Measurements from ENCODE around the gene COMT.
A peak's percentile ranks its signal among the peaks of the same experiment; 100 is the strongest.

COMT gene

GRCh38 chr22:20002128-20002527, 60.6 kb downstream of the COMT start:
- Histone ChIP-seq H3K27me3 (ENCODE audit: control insufficient read depth in 3 of 3, insufficient read depth in 3 of 3, low read depth in 1 of 3, low read length in 3 of 3) (no peaks in the 10 kb centered on the region), H3K18ac (ENCODE audit: low read length) (peak overlapping the region; percentile 66), H2AFZ (ENCODE audit: low read length) (peak overlapping the region; percentile 76), H2BK12ac (ENCODE audit: low read length) (no peak overlapping the region), H3K9ac (ENCODE audit: low read depth, low read length, poor library complexity) (no peak overlapping the region), H4K91ac (ENCODE audit: low read depth, low read length, poor library complexity) (no peak overlapping the region), H3K9me3 (replicated peaks in 1 of 2; ENCODE audit: control insufficient read depth in 2 of 2, insufficient read depth in 1 of 2, low read depth in 1 of 2, low read length in 2 of 2) (peaks cover 2 to 19% of the 10 kb centered on the region in 2 donors), H3K4me3 (ENCODE audit: low read length in 2 of 2) (no peak overlapping the region), H3K36me3 (replicated peaks in 1 of 2; ENCODE audit: control insufficient read depth in 2 of 2, insufficient read depth in 2 of 2, low read length in 2 of 2) (no peaks in the 10 kb centered on the region), H2AK5ac (ENCODE audit: low read depth, low read length) (peak overlapping the region; percentile 25), H3K4me2 (ENCODE audit: insufficient read depth, low read length, poor library complexity, severe bottlenecking) (no peak overlapping the region), H3K23ac (ENCODE audit: low read depth, low read length, poor library complexity) (no peak overlapping the region), H3K27ac (replicated peaks; ENCODE audit: low read length) (no peak overlapping the region), H2BK15ac (ENCODE audit: low read length) (no peak overlapping the region), H3K79me1 (ENCODE audit: low read depth, low read length) (no peaks in the 10 kb centered on the region), H2BK120ac (ENCODE audit: low read depth, low read length) (no peak overlapping the region), H3K4ac (ENCODE audit: low read length) (no peak overlapping the region), H3K4me1 (ENCODE audit: control insufficient read depth in 2 of 2, insufficient read depth in 1 of 2, low read depth in 1 of 2, low read length in 2 of 2) (peaks cover 34 to 49% of the 10 kb centered on the region in 2 donors), H2BK5ac (ENCODE audit: low read length) (no peak overlapping the region), H4K8ac (ENCODE audit: low read depth, low read length) (no peak overlapping the region), H3K14ac (ENCODE audit: low read length) (no peak overlapping the region)
- no CpG with 5 or more reads among the region's 9 CpGs for WGBS, 2 donors (ENCODE audit: extremely low coverage in 2 of 2, insufficient read length in 2 of 2, insufficient replicate concordance in 1 of 2)
- no peak for DNase-seq (ENCODE audit: low spot score)

- Histone ChIP-seq H2BK120ac (ENCODE audit: low read depth, low read length) (no peak overlapping the region), H3K27ac (replicated peaks; ENCODE audit: low read length) (no peak overlapping the region), H3K23ac (ENCODE audit: low read depth, low read length, poor library complexity) (no peak overlapping the region), H2BK12ac (ENCODE audit: low read length) (no peak overlapping the region), H4K91ac (ENCODE audit: low read depth, low read length, poor library complexity) (no peak overlapping the region), H3K27me3 (ENCODE audit: control insufficient read depth in 3 of 3, insufficient read depth in 3 of 3, low read depth in 1 of 3, low read length in 3 of 3) (no peaks in the 10 kb centered on the region), H3K4me2 (ENCODE audit: insufficient read depth, low read length, poor library complexity, severe bottlenecking) (no peak overlapping the region), H3K9me3 (replicated peaks in 1 of 2; ENCODE audit: control insufficient read depth in 2 of 2, insufficient read depth in 1 of 2, low read depth in 1 of 2, low read length in 2 of 2) (peaks cover 2 to 19% of the 10 kb centered on the region in 2 donors), H3K36me3 (replicated peaks in 1 of 2; ENCODE audit: control insufficient read depth in 2 of 2, insufficient read depth in 2 of 2, low read length in 2 of 2) (no peaks in the 10 kb centered on the region), H3K79me1 (ENCODE audit: low read depth, low read length) (no peaks in the 10 kb centered on the region), H2BK5ac (ENCODE audit: low read length) (no peak overlapping the region), H3K14ac (ENCODE audit: low read length) (no peak overlapping the region), H3K4ac (ENCODE audit: low read length) (no peak overlapping the region), H3K18ac (ENCODE audit: low read length) (no peak overlapping the region), H3K9ac (ENCODE audit: low read depth, low read length, poor library complexity) (no peak overlapping the region), H2AFZ (ENCODE audit: low read length) (peak overlapping the region; percentile 76), H3K4me3 (ENCODE audit: low read length in 2 of 2) (no peak overlapping the region), H2BK15ac (ENCODE audit: low read length) (no peak overlapping the region), H3K4me1 (ENCODE audit: control insufficient read depth in 2 of 2, insufficient read depth in 1 of 2, low read depth in 1 of 2, low read length in 2 of 2) (peaks cover 33 to 44% of the 10 kb centered on the region in 2 donors), H2AK5ac (ENCODE audit: low read depth, low read length) (no peak overlapping the region), H4K8ac (ENCODE audit: low read depth, low read length) (no peak overlapping the region)
- no peak for DNase-seq (ENCODE audit: low spot score)
- WGBS, 2 donors (ENCODE audit: extremely low coverage in 2 of 2, insufficient read length in 2 of 2, insufficient replicate concordance in 1 of 2) = no CpG with 5 or more reads among the region's 2 CpGs
Observed at GRCh38 chr22:20002636-20003035, 61.1 kb downstream of the COMT start.

- WGBS, 2 donors (ENCODE audit: extremely low coverage in 2 of 2, insufficient read length in 2 of 2, insufficient replicate concordance in 1 of 2) = no CpG with 5 or more reads among the region's 1 CpG
Observed at GRCh38 chr22:20003304-20003703, 61.7 kb downstream of the COMT start.

GRCh38 chr22:20004464-20004863, 62.9 kb downstream of the COMT start:
- H3K4ac ChIP-seq (ENCODE audit: low read length) = no peak overlapping the region
- WGBS, 2 donors (ENCODE audit: extremely low coverage in 2 of 2, insufficient read length in 2 of 2, insufficient replicate concordance in 1 of 2) = no CpG with 5 or more reads among the region's 3 CpGs

More at GRCh38 chr22:20003304-20003703, 61.7 kb downstream of the COMT start:
- no peak overlapping the region for H3K4me2 ChIP-seq (ENCODE audit: insufficient read depth, low read length, poor library complexity, severe bottlenecking)
- H3K4me1 ChIP-seq (ENCODE audit: control insufficient read depth in 2 of 2, insufficient read depth in 1 of 2, low read depth in 1 of 2, low read length in 2 of 2) = peaks cover 27 to 37% of the 10 kb centered on the region in 2 donors
- no peak overlapping the region for H2AK5ac ChIP-seq (ENCODE audit: low read depth, low read length)
- H2BK5ac ChIP-seq (ENCODE audit: low read length) = no peak overlapping the region
- DNase-seq (ENCODE audit: low spot score) = no peak
- H3K27ac ChIP-seq (replicated peaks; ENCODE audit: low read length) = no peak overlapping the region
- no peaks in the 10 kb centered on the region for H3K27me3 ChIP-seq (ENCODE audit: control insufficient read depth in 3 of 3, insufficient read depth in 3 of 3, low read depth in 1 of 3, low read length in 3 of 3)
- H2BK12ac ChIP-seq (ENCODE audit: low read length) = no peak overlapping the region
- H3K4ac ChIP-seq (ENCODE audit: low read length) = no peak overlapping the region
- no peak overlapping the region for H2BK15ac ChIP-seq (ENCODE audit: low read length)
- H3K36me3 ChIP-seq (replicated peaks in 1 of 2; ENCODE audit: control insufficient read depth in 2 of 2, insufficient read depth in 2 of 2, low read length in 2 of 2) = no peaks in the 10 kb centered on the region
- no peak overlapping the region for H3K18ac ChIP-seq (ENCODE audit: low read length)
- peaks cover 2 to 19% of the 10 kb centered on the region in 2 donors for H3K9me3 ChIP-seq (replicated peaks in 1 of 2; ENCODE audit: control insufficient read depth in 2 of 2, insufficient read depth in 1 of 2, low read depth in 1 of 2, low read length in 2 of 2)
- H2BK120ac ChIP-seq (ENCODE audit: low read depth, low read length) = no peak overlapping the region
- H4K91ac ChIP-seq (ENCODE audit: low read depth, low read length, poor library complexity) = no peak overlapping the region
- H3K14ac ChIP-seq (ENCODE audit: low read length) = no peak overlapping the region
- H4K8ac ChIP-seq (ENCODE audit: low read depth, low read length) = no peak overlapping the region
- no peak overlapping the region for H3K9ac ChIP-seq (ENCODE audit: low read depth, low read length, poor library complexity)
- H3K79me1 ChIP-seq (ENCODE audit: low read depth, low read length) = no peaks in the 10 kb centered on the region
- H3K4me3 ChIP-seq (ENCODE audit: low read length in 2 of 2) = no peak overlapping the region
- no peak overlapping the region for H3K23ac ChIP-seq (ENCODE audit: low read depth, low read length, poor library complexity)
- H2AFZ ChIP-seq (ENCODE audit: low read length) = no peak overlapping the region

More at GRCh38 chr22:20004464-20004863, 62.9 kb downstream of the COMT start:
- peaks cover 2 to 19% of the 10 kb centered on the region in 2 donors for H3K9me3 ChIP-seq (replicated peaks in 1 of 2; ENCODE audit: control insufficient read depth in 2 of 2, insufficient read depth in 1 of 2, low read depth in 1 of 2, low read length in 2 of 2)
- H2BK5ac ChIP-seq (ENCODE audit: low read length) = no peak overlapping the region
- no peaks in the 10 kb centered on the region for H3K36me3 ChIP-seq (replicated peaks in 1 of 2; ENCODE audit: control insufficient read depth in 2 of 2, insufficient read depth in 2 of 2, low read length in 2 of 2)
- peaks cover 16 to 26% of the 10 kb centered on the region in 2 donors for H3K4me1 ChIP-seq (ENCODE audit: control insufficient read depth in 2 of 2, insufficient read depth in 1 of 2, low read depth in 1 of 2, low read length in 2 of 2)
- DNase-seq (ENCODE audit: low spot score) = no peak
- no peak overlapping the region for H3K18ac ChIP-seq (ENCODE audit: low read length)
- H3K4me3 ChIP-seq (ENCODE audit: low read length in 2 of 2) = no peak overlapping the region
- no peak overlapping the region for H2AFZ ChIP-seq (ENCODE audit: low read length)
- H3K23ac ChIP-seq (ENCODE audit: low read depth, low read length, poor library complexity) = no peak overlapping the region
- no peaks in the 10 kb centered on the region for H3K27me3 ChIP-seq (ENCODE audit: control insufficient read depth in 3 of 3, insufficient read depth in 3 of 3, low read depth in 1 of 3, low read length in 3 of 3)
- no peak overlapping the region for H4K91ac ChIP-seq (ENCODE audit: low read depth, low read length, poor library complexity)
- no peak overlapping the region for H4K8ac ChIP-seq (ENCODE audit: low read depth, low read length)
- no peak overlapping the region for H2BK15ac ChIP-seq (ENCODE audit: low read length)
- no peak overlapping the region for H2AK5ac ChIP-seq (ENCODE audit: low read depth, low read length)
- no peak overlapping the region for H2BK12ac ChIP-seq (ENCODE audit: low read length)
- H3K14ac ChIP-seq (ENCODE audit: low read length) = no peak overlapping the region
- no peak overlapping the region for H3K4me2 ChIP-seq (ENCODE audit: insufficient read depth, low read length, poor library complexity, severe bottlenecking)
- H3K79me1 ChIP-seq (ENCODE audit: low read depth, low read length) = no peaks in the 10 kb centered on the region
- no peak overlapping the region for H3K27ac ChIP-seq (replicated peaks; ENCODE audit: low read length)
- H2BK120ac ChIP-seq (ENCODE audit: low read depth, low read length) = no peak overlapping the region
- no peak overlapping the region for H3K9ac ChIP-seq (ENCODE audit: low read depth, low read length, poor library complexity)

Data from neuronal stem cell (in vitro differentiated cells).